HG03571 (cell line): ENCODE measurements around the gene NTF3.
"Not testable (repeated sequence)": the region's sequence is repeated elsewhere in the genome, so short reads cannot be mapped to it uniquely, and the experiment has no call there.

ENCODE experiments used
- ATAC-seq: cut with Tn5 transposase; IDR thresholded peaks from one replicate; pipeline ENCODE4 v1.9.1; 2021; ENCODE audit not compliant: unreplicated experiment

Gene NTF3

GRCh38 chr12:5524769-5525436 is 93.0 kb downstream of the NTF3 start:
- ATAC-seq = no peak

GRCh38 chr12:5525783-5526367 is 94.0 kb downstream of the NTF3 start:
- no peak for ATAC-seq

GRCh38 chr12:5533368-5533767 is 101.5 kb downstream of the NTF3 start:
- ATAC-seq = no peak

DNA sequence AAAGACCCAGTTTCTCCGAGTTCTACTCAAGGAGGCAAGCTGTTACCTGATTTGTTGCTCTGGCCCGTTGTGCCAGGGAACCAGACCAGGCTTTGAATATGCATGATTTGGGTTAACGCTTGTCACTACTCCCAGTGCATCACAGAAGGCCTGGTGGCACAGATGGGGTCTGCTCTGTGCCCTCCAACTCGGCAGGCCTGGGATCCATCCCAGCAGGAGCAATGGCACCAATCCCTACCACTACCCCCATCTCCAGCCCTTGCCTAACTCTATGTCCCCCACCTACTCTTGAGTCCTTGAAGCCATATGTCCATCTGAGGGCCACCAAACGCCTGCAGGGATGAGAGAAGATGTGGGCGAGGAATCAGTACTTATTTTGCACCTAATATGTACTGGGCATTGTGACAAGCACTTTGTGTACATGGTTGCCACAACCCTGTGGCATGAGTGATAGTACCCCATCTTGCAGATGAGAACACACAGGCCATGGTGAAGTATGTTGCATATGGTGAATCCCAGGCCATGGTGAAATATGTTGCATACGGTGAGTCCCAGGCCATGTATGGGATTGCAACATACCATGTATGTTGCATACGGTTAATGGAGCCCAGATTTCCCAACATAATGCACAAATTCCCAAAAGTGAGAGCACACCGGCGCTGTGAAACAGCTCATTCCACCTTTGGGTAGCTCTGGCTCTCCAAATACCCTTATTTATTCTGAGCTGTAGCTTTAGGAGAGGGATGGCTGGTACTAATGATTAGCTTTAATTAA is 102.7 kb downstream of the NTF3 start:
- ATAC-seq = no peak

DNA sequence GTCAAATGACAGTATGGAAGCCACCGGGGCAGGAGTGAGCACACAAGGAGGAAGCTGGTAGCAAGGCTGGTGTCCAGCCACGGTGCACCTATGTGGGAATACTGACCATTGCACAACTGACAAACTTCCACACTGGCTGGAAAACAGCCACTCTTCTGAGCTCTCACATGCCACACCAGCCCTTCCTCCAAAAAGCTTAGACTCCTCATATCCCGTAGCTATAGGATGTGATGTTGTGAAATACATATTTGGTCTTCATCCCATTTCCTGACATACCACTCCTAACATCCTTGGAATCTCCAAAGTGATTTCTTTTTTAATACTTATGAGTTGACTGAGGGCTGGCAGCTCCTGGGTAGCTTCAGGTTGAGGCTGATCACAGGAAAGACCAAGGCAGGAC is 103.6 kb downstream of the NTF3 start:
- ATAC-seq = no peak

DNA sequence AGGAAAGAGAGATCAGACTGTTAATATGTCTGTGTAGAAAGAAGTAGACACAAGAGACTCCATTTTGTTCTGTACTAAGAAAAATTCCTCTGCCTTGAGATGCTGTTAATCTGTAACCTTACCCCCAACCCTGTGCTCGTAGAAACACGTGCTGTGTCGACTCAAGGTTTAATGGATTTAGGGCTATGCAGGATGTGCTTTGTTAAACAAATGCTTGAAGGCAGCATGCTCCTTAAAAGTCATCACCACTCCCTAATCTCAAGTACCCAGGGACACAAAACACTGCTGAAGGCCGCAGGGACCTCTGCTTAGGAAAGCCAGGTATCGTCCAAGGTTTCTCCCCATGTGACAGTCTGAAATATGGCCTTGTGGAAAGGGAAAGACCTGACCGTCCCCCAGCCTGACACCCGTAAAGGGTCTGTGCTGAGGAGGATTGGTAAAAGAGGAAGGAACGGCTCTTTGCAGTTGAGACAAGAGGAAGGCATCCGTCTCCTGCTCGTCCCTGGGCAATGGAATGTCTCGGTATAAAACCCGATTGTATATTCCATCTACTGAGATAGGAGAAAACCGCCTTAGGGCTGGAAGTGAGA is 105.2 kb downstream of the NTF3 start:
- not testable (repeated sequence) for ATAC-seq

DNA sequence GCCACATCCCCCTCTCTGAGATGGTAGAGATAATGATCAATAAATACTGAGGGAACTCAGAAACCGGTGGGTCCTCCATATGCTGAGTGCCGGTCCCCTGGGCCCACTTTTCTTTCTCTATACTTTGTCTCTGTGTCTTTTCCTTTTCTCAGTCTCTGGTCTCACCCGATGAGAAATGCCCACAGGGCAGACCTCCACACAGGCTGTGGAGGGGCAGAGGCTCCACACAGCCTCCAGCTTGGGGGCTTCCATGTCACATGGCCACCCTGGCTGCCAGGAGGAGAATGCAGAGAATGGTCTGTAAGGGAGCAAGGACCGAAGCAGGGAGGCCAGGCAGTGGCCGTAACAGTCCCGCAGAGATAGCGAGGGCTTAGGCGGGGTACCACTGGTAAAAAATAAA is 105.9 kb downstream of the NTF3 start:
- ATAC-seq = no peak
